ENCODE data around the gene SLC44A3. TPM values are rescaled to one million over a fixed set of nuclear protein-coding genes. Genes with fewer than 3 reads are reported as not detected.
A peak's percentile ranks its signal among the peaks of the same experiment; 100 is the strongest.

The SLC44A3 gene
- total RNA-seq (2014; rRNA removed; shearing (Covaris generic)), result 1.4 and 2.8 TPM in 2 replicates

GRCh38 chr1:94819945-94820746 lies at the start of gene SLC44A3:
Gene SLC44A3 (plus strand): TSS chr1:94820357. CDS start chr1:94820452, 95 bp downstream.
- DNase-seq (ENCODE audit: low read depth), result peak; percentile 53

GRCh38 chr1:94772230-94772641 lies 47.9 kb upstream of the SLC44A3 start:
- no peak for DNase-seq (ENCODE audit: low read depth)

- no peak for DNase-seq (ENCODE audit: low read depth)
These were observed 47.3 kb upstream of the SLC44A3 start for GRCh38 chr1:94772845-94773244.

GRCh38 chr1:94773296-94773809 lies 46.8 kb upstream of the SLC44A3 start:
- no peak for DNase-seq (ENCODE audit: low read depth)

GRCh38 chr1:94773931-94774422 lies 46.2 kb upstream of the SLC44A3 start:
- peak; percentile 83 for DNase-seq (ENCODE audit: low read depth)

- no peak for DNase-seq (ENCODE audit: low read depth)
These were observed 43.7 kb upstream of the SLC44A3 start for GRCh38 chr1:94776474-94776873.

GRCh38 chr1:94777281-94777680 lies 42.9 kb upstream of the SLC44A3 start:
- DNase-seq (ENCODE audit: low read depth), result no peak

GRCh38 chr1:94778808-94779207 lies 41.3 kb upstream of the SLC44A3 start:
- DNase-seq (ENCODE audit: low read depth), result peak; percentile 72

GRCh38 chr1:94783342-94784189 lies 36.6 kb upstream of the SLC44A3 start:
- peak; percentile 95 for DNase-seq (ENCODE audit: low read depth)

- no peak for DNase-seq (ENCODE audit: low read depth)
These were observed 36.0 kb upstream of the SLC44A3 start for GRCh38 chr1:94784190-94784515.

GRCh38 chr1:94787691-94788090 lies 32.5 kb upstream of the SLC44A3 start:
- no peak for DNase-seq (ENCODE audit: low read depth)

- no peak for DNase-seq (ENCODE audit: low read depth)
These were observed 29.9 kb upstream of the SLC44A3 start for GRCh38 chr1:94790246-94790645.

- no peak for DNase-seq (ENCODE audit: low read depth)
These were observed 29.5 kb upstream of the SLC44A3 start for GRCh38 chr1:94790670-94791069.

- DNase-seq (ENCODE audit: low read depth), result peak; percentile 85
These were observed 27.5 kb upstream of the SLC44A3 start for GRCh38 chr1:94792473-94793295.

- no peak for DNase-seq (ENCODE audit: low read depth)
These were observed 26.9 kb upstream of the SLC44A3 start for GRCh38 chr1:94793296-94793656.

GRCh38 chr1:94795434-94795833 lies 24.7 kb upstream of the SLC44A3 start:
- DNase-seq (ENCODE audit: low read depth), result no peak

GRCh38 chr1:94796266-94796665 lies 23.9 kb upstream of the SLC44A3 start:
- DNase-seq (ENCODE audit: low read depth), result peak; percentile 31

- DNase-seq (ENCODE audit: low read depth), result no peak
These were observed 22.9 kb upstream of the SLC44A3 start for GRCh38 chr1:94797291-94797690.

- DNase-seq (ENCODE audit: low read depth), result no peak
These were observed 22.1 kb upstream of the SLC44A3 start for GRCh38 chr1:94798054-94798453.

GRCh38 chr1:94798462-94798861 lies 21.7 kb upstream of the SLC44A3 start:
- no peak for DNase-seq (ENCODE audit: low read depth)

GRCh38 chr1:94799206-94799605 lies 21.0 kb upstream of the SLC44A3 start:
- DNase-seq (ENCODE audit: low read depth), result peak; percentile 35
